Measurements from ENCODE around the gene TENM3. TPM values are rescaled to one million over a fixed set of nuclear protein-coding genes. Genes with fewer than 3 reads are reported as not detected.
"Not testable (repeated sequence)": the region's sequence is repeated elsewhere in the genome, so short reads cannot be mapped to it uniquely, and the experiment has no call there.

TENM3 gene
- total RNA-seq, 1 donor from 2014 or later: 91.0 TPM

DNA sequence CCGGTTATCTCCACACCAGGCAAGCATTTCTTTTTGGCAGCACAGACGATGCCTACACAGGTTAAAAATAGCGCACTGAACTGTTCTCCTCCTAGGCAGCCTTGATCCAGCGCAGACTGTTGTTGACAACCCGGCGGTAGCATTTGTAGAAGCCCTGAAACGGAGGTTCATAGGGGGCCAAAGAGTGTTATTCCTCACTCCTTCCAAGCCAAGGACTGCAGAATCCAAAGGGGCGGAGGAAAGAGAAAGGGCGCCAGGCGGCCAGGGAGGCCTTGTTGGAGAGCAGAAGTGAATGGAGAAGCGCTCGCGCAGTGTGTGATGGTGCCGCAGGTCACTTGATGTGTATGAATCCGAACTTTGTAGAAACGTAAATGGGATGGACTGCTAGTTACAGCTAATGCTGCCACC is 82.7 kb downstream of the TENM3 start:
- DNase-seq (ENCODE audit: low read depth): peak; percentile 20

DNA sequence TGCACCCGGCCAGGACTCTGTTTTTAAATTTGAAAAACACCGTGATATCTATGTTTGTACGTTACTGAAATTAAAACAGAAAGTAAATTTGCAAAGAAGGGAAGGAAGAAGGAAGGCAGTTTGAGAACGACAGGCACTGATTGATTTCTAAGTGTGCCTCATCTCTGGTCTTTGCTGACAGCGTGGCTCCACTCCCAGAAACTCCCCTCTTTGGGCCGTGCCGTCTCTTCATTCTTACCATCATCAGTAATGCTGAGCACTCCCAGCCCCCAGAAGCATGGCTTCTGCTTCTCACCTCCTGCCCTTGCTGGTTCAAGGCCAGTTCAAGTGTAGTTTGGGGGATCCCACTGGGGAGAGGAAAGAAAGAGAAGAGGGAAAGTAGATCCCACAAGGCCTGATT is 85.3 kb downstream of the TENM3 start:
- DNase-seq (ENCODE audit: low read depth): no peak

DNA sequence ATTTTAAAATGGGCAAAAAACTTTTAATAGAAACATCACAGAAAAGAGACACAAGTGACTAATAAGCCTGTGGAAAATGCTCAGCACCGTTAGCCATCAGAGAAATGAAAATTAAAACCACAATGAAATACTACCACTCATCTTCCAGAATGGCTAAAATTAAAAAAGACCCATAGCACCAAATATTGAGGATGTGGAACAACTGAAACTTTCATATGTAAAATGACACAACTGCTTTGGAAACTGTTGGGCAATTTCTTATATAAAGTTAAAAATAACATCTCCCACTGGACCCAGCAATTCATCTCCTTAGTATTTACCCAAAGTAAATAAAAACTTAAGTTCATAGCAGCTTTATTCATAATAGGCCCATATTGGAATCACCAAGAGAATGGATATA is 94.2 kb downstream of the TENM3 start:
- peak; percentile 15 for DNase-seq (ENCODE audit: low read depth)

DNA sequence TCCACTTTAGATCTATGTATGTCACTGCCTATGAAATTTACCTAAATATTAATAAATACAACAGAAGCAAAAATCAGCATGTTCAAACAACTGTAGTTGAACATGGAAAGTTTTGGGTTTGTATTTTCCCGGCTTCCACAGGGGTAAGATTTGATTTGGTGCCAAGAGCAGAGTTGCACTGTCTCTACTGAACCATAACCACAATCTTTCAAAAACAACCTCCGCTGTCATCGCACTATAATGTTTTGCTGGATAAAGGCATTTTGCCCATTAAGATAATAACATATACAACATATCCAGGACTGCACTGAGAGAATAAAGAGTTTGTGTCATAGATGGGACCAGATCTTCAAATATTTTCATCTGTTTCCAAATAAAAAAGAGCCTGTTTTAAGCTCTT is 94.9 kb downstream of the TENM3 start:
- peak; percentile 19 for DNase-seq (ENCODE audit: low read depth)

DNA sequence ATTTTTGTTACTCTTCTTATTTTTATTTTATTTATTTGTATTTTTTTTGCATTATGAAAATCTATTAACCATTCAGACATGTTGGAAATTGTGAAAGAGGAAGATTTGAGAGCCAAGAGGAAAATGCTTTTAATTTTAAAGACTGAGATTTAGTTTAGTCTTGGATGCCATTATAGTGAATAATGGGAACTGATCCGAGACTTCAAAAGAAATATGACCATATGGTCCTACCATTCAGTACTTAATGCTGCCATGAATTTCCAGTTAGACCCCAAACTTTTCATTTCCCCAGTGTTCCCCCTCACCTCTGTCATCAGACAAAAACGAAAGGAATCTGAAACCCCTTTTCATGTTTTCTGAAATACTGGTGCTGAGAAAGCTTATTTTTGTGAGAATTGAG is 95.5 kb downstream of the TENM3 start:
- DNase-seq (ENCODE audit: low read depth): peak; percentile 5

DNA sequence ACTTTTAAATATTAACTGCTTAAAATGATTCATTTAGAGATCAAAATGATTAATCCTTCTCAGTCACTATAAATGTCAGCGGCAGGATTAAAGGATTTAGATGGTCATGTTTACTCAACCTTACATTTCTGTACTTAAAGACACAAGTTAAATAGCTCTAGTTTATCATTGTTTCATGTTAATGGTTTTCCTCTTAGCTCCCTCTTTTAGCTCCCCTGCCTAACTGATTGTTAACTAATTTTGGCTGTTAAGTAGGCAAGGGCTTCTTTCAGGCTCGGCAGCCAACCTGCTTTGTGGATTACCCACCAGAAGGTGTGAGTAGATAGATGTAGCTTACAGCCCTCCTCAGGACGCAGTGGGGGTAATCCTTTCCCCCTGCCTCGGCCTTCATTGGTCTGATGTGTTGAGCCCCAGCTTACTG is 96.0 kb downstream of the TENM3 start:
- peak; percentile 8 for DNase-seq (ENCODE audit: low read depth)

DNA sequence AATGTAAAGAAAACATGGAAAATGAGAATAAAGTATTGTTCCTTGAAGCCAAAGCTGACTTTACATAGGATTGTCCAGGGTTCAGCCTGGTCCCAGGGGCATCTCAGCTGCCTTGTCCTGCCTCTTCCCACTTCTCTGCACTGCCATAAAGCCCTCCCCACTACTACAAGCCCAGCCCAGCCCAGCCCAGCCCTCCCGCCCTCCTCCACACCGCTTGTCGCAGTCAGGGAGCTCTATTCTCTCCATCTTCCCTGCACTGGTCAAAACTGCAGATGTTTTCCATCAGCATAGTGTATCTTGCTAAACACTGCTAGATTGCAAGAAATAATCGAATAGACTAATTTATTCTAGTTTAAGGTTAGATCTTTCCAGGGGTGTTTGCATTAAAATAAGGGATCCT is 100.3 kb downstream of the TENM3 start:
- DNase-seq (ENCODE audit: low read depth): no peak

DNA sequence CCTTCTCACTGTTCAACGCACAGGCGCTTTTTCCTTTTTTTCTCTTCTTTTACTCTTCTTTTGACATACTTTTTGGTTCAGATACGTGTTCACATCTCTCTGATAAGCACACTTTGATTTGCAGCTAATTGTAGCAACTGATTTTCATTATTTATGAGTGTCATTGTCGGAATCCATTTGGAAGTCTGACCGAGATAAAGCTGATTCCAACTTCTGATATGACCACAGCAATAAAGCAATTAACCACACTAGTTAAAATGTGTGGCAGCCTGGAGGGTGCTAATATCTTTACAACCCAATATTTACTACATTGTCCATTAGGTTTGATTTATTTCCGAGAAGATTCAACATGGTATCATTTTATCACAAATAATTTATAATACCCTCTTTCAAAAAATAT is 101.8 kb downstream of the TENM3 start:
- DNase-seq (ENCODE audit: low read depth): no peak

DNA sequence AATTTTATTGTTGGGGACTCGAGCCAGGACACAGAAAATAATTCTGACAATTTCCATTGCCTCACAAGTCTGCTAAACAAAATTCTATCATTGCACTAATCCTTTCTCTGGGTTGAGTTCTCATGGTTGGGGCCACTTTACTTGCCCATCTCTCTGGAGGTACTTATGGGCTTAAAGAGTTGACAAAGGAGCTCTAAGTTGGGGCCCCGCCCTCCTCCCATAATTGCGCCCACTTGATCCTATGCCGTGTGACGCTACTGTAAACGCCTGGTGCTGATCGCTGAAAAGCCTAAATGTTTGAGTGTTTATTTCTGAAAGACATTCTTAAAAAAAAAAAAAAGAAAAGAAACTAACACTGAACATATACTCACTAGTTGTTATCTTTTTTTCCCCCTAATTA is 103.0 kb downstream of the TENM3 start:
- no peak for DNase-seq (ENCODE audit: low read depth)

DNA sequence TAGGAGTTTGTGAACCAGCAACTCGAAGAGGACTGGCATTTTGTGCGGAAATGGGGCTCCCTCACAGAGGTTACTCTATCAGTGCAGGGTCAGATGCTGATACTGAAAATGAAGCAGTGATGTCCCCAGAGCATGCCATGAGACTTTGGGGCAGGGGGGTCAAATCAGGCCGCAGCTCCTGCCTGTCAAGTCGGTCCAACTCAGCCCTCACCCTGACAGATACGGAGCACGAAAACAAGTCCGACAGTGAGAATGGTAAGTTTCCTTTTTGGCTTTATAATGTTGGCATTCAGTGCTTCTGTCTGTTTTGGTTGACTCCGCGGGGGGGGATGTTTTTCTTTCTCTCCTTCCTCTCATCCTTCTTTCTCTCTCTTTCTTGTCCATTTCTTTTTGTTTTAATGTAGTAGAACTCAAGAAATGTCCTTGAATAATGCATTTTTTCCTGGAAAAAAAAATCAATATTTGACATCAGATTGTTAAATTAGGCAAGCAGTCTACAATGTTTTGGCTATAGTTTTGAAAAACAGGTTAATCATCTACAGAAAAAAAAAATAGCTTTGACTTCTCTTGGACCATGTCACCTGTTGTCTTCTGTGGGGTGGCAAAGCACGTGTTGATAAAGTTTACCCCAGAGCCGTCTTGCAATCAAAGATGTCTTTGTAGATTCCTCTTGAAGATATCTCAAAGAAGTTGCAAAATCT is 103.6 kb downstream of the TENM3 start:
- DNase-seq (ENCODE audit: low read depth): no peak

DNA sequence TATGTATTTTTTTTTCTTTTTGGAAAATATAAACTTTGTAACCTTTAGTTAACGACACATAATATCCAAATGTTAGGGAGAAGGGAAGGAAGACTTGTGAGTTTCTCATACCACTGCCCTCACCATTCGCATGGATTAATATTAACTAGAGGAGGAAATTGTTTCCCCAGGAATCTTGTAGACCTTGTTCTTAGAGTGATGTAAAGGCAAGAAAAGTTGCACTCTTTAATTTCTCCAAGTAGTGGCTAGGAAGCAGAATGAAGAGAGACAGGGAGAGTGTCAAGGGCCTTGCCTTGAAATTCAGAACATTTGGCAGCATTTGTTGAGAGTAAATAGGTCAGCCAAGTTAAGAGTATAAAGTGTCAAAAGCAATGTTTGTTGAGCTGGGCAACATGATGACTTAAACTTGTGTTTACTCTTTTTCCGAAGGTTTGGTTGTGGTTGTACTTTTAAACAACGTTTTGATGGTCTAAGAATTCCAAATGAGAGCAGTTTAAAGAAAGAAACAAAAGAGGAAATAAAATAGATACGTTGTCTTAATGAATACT is 105.7 kb downstream of the TENM3 start:
- DNase-seq (ENCODE audit: low read depth): no peak

DNA sequence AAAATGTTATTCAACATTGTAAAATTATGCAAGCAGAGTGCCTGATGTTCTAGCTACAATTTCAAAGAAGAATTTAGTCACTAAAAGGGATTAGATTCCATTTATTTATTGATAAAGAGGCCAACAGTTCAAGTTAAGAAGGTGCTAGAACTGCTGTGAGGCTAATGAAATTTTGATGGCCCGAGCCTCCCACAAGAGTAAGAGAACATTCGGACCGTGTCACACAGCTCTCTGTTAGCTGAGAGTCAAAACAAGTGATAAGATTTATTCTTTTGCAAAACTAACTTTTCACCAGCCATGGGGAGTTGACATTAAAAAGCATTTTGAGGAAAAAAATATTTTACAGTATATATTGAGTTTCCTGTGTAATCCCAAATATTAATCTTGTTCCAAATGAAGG is 106.8 kb downstream of the TENM3 start:
- no peak for DNase-seq (ENCODE audit: low read depth)

DNA sequence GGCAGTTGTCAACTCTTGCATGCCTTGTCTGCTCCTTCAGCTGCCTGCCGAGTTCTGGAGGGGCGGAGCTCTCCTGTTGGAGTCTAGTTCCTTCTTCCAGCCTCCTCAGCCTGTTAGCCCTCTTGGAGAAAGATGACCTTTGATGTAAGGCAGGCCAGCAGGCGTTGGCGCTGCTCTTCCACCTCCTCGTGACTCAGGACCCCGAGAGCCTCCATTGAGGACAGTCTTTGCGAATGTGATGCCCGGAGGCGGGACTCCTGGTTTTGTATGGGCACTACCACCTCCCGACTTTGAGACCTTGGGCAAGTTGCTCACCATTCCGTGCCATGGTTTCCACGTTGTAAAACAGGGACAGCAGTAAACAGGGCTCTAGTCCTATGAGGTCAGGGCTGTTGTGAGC is 108.3 kb downstream of the TENM3 start:
- no peak for DNase-seq (ENCODE audit: low read depth)

DNA sequence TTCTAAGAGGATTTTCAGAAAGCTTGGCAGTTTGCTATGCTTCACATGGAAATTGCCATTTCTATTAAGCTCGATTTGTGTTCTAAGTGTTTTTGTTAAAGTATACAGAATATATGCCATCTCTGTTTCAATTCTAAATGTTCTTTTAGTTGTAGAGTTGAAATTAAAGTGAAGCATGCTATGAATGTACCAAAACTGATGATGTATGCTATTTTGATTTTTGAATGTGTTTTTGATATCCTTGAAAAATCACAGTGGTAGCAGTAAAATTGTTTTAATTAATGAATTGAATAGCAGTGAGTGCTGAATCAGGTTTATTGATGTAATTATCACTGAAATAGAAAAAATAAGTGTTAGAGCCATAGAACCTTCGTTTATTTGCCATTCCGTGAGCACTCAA is 110.9 kb downstream of the TENM3 start:
- no peak for DNase-seq (ENCODE audit: low read depth)

DNA sequence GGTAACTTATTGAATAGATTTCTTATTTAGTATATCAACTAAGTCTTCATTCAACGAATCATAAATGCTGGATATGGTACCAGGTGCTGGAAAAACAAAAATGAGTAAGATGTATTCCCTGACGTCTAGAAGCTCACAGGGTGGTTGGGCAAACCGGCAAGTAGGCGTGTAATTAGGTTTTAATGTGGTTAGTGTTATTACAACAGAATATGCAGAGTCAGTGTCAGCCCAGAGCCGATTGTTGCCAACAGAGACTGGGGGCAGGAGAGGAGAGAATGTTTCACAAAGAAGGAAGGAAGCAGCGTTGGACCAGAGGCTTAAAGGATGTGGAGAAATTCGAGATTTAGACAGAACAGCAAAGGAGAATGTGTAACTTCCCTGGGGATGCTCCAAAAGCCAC is 111.7 kb downstream of the TENM3 start:
- peak; percentile 34 for DNase-seq (ENCODE audit: low read depth)

DNA sequence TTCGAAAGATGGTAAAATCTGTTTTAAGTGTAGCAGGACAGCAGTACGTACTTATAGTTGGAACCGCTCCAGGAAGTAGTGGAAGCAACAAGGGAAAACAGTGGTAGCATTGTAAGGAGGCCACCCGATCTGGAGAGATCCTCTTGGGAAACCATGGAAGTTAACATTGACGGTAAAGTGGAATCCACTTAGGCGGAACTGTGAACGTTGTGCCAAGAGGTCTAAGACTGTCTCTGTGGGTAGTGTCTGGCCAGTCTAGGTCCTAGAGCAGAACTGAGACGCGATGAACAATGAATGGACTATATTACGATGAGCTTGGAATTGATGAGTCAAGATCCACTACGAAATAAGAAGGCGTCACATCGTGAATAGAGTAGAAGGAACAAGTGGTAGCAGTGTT is 124.0 kb downstream of the TENM3 start:
- DNase-seq (ENCODE audit: low read depth): no peak

DNA sequence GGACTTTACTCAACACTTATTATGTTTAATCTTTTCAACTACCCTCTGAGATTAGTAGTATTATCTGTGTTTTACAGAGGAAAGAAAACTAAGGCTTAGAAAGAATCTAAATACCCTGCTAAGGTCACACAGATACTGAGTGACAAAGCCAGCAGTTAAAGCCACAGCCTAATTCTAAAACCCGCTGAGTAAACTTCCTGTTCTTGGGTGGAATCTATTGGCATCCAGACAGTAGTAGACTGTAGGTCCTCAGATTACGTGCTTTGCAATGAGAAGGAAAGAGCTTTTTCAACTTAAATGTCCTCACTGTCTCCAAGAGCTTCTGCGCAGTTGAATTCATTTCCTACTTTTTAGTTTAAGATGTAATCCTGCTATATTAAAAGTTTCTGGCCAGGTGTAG is 126.0 kb downstream of the TENM3 start:
- DNase-seq (ENCODE audit: low read depth): peak; percentile 78

DNA sequence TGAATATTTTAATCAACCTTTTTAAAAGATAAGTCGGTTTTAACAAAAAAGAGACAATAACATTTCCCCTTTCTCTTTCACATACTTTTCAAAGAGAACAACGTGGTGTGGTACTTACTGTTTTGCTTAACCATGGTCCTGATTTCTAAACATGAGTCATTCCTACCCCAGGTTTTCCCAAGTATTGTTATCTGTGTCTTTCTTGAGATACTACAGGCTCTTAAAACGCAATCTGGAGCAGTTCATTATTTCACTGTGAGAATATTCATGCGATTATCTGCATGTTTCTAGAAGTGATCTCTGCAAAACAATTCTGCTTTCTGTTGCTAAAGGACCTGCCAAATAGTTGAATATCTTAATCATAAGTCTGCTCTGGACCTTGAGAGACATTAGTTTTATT is 127.3 kb downstream of the TENM3 start:
- DNase-seq (ENCODE audit: low read depth): no peak

DNA sequence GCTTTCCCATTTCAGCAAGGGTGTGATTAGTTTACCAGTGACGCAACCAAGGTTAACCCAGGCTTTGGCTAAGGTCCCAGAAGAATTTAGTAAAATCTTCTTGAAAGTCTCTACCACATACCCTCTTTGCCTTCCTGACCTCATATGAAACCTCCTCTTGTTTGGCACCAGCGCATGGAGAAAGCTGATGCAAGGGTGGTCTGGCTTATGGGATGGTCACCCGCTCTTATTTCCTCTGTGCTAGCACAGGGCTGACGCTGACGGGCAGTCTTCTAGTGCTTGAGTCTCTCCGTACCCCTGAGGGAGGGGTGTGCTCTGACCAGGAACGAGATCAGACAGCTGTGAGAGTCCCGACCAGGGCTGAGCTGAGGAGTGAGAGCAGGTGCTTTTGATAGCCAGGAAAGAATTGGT is 137.6 kb downstream of the TENM3 start:
- peak; percentile 87 for DNase-seq (ENCODE audit: low read depth)

DNA sequence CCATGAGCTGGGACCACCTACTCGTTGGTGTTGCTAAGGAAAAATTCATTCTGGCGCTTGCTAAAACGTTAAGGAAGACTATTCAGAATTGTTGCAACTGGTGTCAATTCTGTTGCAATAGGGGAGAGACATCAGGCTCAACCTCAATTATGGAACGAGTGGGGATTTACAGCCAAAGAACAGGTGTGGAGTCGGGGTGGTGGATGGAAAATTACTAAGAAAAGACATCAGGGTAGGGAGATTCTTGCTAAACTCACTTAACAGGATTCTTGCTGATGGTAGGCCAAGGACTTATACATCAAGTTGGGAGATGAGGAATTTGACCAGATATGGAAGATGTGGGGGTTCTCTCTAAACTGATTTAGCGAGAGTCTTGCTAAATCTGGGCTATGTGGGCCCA is 139.7 kb downstream of the TENM3 start:
- DNase-seq (ENCODE audit: low read depth): no peak

DNA sequence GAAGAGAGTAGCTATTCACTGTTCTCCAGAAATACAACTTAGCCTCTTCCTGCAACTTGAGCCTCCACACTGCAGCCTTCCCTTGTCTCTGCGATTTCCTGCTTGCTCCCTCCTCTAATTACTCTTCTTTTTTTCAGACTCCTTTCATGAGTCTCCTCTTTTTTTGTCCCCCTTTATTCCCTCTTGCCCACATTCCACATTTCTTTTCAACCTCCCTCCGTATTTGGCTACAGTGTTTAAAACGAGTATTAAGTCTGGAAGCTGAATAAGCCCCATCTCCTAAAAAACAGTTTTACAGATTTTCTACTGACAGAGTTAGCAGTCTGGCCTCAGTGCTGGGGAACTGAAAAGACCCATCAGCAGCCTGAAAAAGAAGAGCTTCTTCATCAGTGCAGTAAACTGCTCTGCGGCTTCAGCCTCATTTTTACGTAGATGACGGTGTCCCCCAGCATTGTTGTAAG is 141.5 kb downstream of the TENM3 start:
- no peak for DNase-seq (ENCODE audit: low read depth)

DNA sequence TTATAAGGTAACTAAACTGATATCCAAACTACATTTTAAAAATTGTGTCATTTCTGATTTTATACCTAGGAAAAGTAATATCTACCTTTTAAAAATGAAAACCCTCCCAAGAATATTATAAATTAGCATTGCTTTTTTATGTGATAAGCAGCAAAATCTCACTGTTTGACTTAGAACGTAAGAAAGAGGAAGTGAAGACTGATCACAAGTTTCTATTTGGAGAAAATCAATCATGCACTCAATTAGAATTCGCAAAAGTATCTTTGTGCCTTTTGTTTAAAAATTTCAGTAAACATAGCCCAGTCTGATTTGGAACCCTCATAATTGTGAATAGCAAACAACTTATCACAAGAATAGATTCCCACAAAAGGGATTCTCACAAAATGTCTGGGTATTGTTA is 142.7 kb downstream of the TENM3 start:
- DNase-seq (ENCODE audit: low read depth): no peak

DNA sequence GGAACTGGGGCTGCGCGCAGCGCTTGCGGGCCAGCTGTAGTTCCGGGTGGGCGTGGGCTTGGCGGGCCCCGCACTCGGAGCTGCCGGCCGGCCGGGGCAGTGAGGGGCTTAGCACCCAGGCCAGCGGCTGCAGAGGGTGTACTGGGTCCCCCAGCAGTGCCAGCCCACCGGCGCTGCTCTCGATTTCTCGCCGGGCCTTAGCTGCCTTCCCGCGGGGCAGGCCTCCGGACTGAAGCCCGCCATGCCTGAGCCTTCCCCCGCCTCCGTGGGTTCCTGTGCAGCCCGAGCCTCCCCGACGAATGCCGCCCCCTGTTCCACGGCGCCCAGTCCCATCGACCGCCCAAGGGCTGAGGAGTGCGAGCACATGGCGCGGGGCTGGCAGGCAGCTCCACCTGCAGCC is 143.4 kb downstream of the TENM3 start:
- not testable (repeated sequence) for DNase-seq (ENCODE audit: low read depth)
